SU-DHL-6 (cell line): ENCODE results near the gene CTNS.

Source experiments
- H2AFZ ChIP-seq: fragments of 200-600 bp; sonication (generic); 2 replicates; pipeline ENCODE4 v1.6.1; 2014; ENCODE audit warnings: low read depth, mild to moderate bottlenecking, moderate library complexity, mixed read lengths, antibody characterized with exemption, low read length; ENCODE audit not compliant: severe bottlenecking
- H3F3A ChIP-seq: fragments of 200-600 bp; shearing (Covaris generic); 2 replicates; pipeline ENCODE4 v1.6.0; 2016; ENCODE audit warnings: antibody characterized with exemption, mild to moderate bottlenecking; ENCODE audit not compliant: insufficient read depth
- H3K27ac ChIP-seq: fragments of 200-600 bp; sonication (generic); 2 replicates; pipeline ENCODE4 v1.5.1; 2016; ENCODE audit warnings: low read depth, mild to moderate bottlenecking, low read length, moderate library complexity, mixed read lengths
- H3K27me3 ChIP-seq: fragments of 200-600 bp; sonication (generic), shearing (Covaris generic); 2 replicates; pipeline ENCODE4 v1.6.0; 2014; ENCODE audit warnings: mild to moderate bottlenecking, low read length
- H3K36me3 ChIP-seq: fragments of 200-600 bp; sonication (generic); 2 replicates; pipeline ENCODE4 v1.6.1; 2014; ENCODE audit warnings: mild to moderate bottlenecking, low read length, mixed read lengths
- H3K4me2 ChIP-seq: fragments of 300-600, 200-600 bp; shearing (Covaris generic), sonication (generic); 2 replicates; pipeline ENCODE4 v1.6.0; 2014; ENCODE audit warnings: low read length, low read depth, mild to moderate bottlenecking; ENCODE audit not compliant: poor library complexity, severe bottlenecking
- H3K4me3 ChIP-seq: fragments of 200-600 bp; sonication (generic); 2 replicates; pipeline ENCODE4 v1.5.1; 2014; ENCODE audit warnings: antibody characterized with exemption, low read length, mild to moderate bottlenecking, mixed read lengths; ENCODE audit not compliant: insufficient read depth, poor library complexity, severe bottlenecking
- H3K79me2 ChIP-seq: fragments of 200-600 bp; sonication (generic); 2 replicates; pipeline ENCODE4 v1.6.1; 2014; ENCODE audit warnings: mild to moderate bottlenecking, low read length, moderate library complexity; ENCODE audit not compliant: insufficient read depth
- H3K9ac ChIP-seq: fragments of 200-600 bp; sonication (generic); 2 replicates; pipeline ENCODE4 v1.7.0; 2014; ENCODE audit warnings: mild to moderate bottlenecking, low read length
- H3K9me2 ChIP-seq: fragments of 200-600 bp; sonication (generic); replicated peaks from 2 replicates; pipeline ENCODE4 v1.6.1; 2014; ENCODE audit warnings: low read length; ENCODE audit not compliant: insufficient read depth
- H3K9me3 ChIP-seq: fragments of 200-600 bp; sonication (generic); 2 replicates; pipeline ENCODE4 v1.6.1; 2014; ENCODE audit warnings: low read length, mixed read lengths; ENCODE audit not compliant: insufficient read depth
- H4K20me1 ChIP-seq: fragments of 200-600 bp; sonication (generic); 2 replicates; pipeline ENCODE4 v1.6.1; 2014; ENCODE audit warnings: low read depth, mild to moderate bottlenecking, antibody characterized with exemption, low read length, moderate library complexity, mixed read lengths
- CTCF ChIP-seq: fragments of 200-600 bp; sonication (generic); IDR thresholded peaks from one replicate; pipeline ENCODE4 v1.5.1; 2017; ENCODE audit warnings: antibody characterized with exemption, mild to moderate bottlenecking, low read length, moderate library complexity; ENCODE audit not compliant: insufficient read depth, poor library complexity, severe bottlenecking
- EZH2phosphoT487 ChIP-seq: fragments of 200-600 bp; sonication (generic), shearing (Covaris generic); conservative IDR thresholded peaks from 2 replicates; pipeline ENCODE4 v1.6.1; 2018; ENCODE audit warnings: mild to moderate bottlenecking, antibody characterized with exemption, low read length, moderate library complexity, mixed read lengths

Gene CTNS

GRCh38 chr17:3656353-3656752 is 19.8 kb downstream of the CTNS start:
- no peak overlapping the region for H3K4me3 ChIP-seq
- H3K4me2 ChIP-seq, result no peak overlapping the region
- no peaks in the 10 kb centered on the region for H3K36me3 ChIP-seq
- no peaks in the 10 kb centered on the region for H3K9me3 ChIP-seq
- no peak overlapping the region for H2AFZ ChIP-seq
- TF ChIP-seq CTCF, result no peak
- TF ChIP-seq EZH2phosphoT487, result no peak
- no peaks in the 10 kb centered on the region for H3K79me2 ChIP-seq
- no peaks in the 10 kb centered on the region for H3K9me2 ChIP-seq
- H3F3A ChIP-seq, result no peaks in the 10 kb centered on the region
- no peaks in the 10 kb centered on the region for H4K20me1 ChIP-seq
- H3K27ac ChIP-seq, result no peak overlapping the region
- no peak overlapping the region for H3K9ac ChIP-seq
- no peaks in the 10 kb centered on the region for H3K27me3 ChIP-seq

- Histone ChIP-seq H2AFZ (no peak overlapping the region), H3K9me2 (no peaks in the 10 kb centered on the region), H3K9me3 (no peaks in the 10 kb centered on the region), H3K9ac (no peak overlapping the region), H3K27me3 (no peaks in the 10 kb centered on the region), H3K4me2 (no peak overlapping the region), H3K4me3 (no peak overlapping the region), H3K79me2 (no peaks in the 10 kb centered on the region), H3K36me3 (no peaks in the 10 kb centered on the region), H3F3A (no peaks in the 10 kb centered on the region), H3K27ac (no peak overlapping the region), H4K20me1 (no peaks in the 10 kb centered on the region)
- TF ChIP-seq CTCF (no peak), EZH2phosphoT487 (no peak)
Measured at GRCh38 chr17:3656755-3657587, 20.4 kb downstream of the CTNS start.

- Histone ChIP-seq H3K79me2 (no peaks in the 10 kb centered on the region), H4K20me1 (no peaks in the 10 kb centered on the region), H3K4me2 (no peak overlapping the region), H3K9me3 (no peaks in the 10 kb centered on the region), H2AFZ (no peak overlapping the region), H3K9me2 (no peaks in the 10 kb centered on the region), H3F3A (no peaks in the 10 kb centered on the region), H3K36me3 (no peaks in the 10 kb centered on the region), H3K27ac (no peak overlapping the region), H3K9ac (no peak overlapping the region), H3K4me3 (no peak overlapping the region), H3K27me3 (no peaks in the 10 kb centered on the region)
- TF ChIP-seq CTCF, result no peak
- TF ChIP-seq EZH2phosphoT487, result no peak
Measured at GRCh38 chr17:3657588-3657869, 21.0 kb downstream of the CTNS start.
